Daoy (cell line): Measurements from ENCODE around the gene KRTAP25-1. TPM values are rescaled to one million over a fixed set of nuclear protein-coding genes. Genes with fewer than 3 reads are reported as not detected.

Source experiments
- DNase-seq: peaks from one replicate; pipeline ENCODE4 v3.0.0-alpha.2; 2015; ENCODE audit warnings: low read depth
- total RNA-seq: library from RNA; depleted of rRNA; stranded (reverse); fragments of >200 nt; shearing (Covaris generic); gene quantifications from 2 replicates; pipeline ENCODE4 v1.2.3, GENCODE V29; 2014; rRNA removed

KRTAP25-1 gene
- total RNA-seq, 1 experiment from 2014 or later: not detected

DNA sequence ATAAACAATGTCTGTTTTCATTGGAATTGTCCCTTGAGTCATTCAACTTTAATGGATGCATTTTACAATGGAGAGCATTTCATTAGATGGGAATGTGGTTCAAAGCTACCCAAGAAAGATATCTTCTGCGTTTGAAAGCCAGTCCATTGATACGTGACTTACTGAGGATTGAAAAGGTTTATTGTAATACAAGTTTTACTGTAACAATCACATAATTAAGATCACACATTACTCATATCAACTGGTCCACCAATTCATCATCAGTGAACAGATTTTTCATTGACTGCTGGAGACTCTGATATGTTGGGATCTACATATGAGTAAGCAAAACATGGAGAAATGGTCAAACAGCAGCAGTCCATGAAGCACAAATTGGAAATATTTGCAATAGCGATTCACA lies 39.4 kb downstream of the KRTAP25-1 start:
- no peak for DNase-seq

DNA sequence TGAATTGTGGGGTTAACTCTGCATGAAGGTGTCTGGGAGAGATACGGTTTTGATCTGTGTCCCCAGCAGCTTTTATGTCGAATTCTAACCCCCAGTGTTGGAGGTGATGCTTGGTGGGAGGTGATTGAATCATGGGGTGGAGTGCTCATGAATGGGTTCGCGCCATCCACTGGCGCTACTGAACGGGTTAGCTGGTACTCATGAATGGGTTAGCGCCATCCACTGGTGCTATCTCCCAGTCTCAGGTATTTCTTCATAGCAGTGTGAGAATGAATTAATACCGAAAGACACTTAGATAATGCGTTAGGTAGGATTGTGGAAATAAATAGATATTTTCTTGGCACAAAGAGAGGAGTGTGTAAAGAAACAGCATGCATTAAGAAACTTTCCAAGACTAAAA lies 40.5 kb downstream of the KRTAP25-1 start:
- DNase-seq: peak; percentile 19

DNA sequence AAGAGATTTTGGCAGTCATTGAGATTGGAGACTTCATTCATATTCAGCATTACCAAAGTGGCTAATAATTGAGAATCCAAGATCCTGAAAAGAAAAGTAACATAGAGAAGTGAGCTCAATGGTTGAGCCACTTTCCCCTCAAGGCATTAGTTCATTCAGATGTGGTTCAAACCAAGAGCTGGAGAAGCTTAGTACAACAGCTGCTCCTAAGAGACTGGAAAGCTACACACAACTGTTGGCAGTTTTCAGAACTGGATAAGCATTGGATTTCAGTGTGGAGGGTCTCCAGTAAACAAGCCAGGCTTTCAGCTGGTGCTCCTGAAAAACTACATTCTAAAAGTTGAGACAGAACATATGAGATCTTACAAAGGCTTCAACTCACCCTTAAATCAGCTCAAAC lies 44.3 kb downstream of the KRTAP25-1 start:
- no peak for DNase-seq

DNA sequence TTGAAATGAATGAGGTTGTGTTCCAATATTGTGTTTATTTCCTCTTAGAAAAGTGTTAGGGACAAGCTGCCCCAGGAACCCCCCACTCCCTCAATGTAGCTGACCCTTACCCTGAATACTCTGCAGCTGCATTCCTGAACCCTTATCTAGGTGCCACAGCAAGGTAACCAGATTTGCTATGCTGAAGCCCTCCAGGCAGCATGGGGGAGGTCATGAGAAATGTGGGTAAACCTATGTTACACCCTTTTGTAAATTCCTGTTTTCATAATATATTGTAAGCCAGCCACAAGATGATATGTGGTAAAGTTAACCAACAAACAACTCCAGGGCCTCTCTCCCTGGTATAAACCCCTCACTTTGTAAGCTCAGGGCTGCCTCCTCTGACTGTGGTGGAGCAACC lies 45.6 kb downstream of the KRTAP25-1 start:
- no peak for DNase-seq

DNA sequence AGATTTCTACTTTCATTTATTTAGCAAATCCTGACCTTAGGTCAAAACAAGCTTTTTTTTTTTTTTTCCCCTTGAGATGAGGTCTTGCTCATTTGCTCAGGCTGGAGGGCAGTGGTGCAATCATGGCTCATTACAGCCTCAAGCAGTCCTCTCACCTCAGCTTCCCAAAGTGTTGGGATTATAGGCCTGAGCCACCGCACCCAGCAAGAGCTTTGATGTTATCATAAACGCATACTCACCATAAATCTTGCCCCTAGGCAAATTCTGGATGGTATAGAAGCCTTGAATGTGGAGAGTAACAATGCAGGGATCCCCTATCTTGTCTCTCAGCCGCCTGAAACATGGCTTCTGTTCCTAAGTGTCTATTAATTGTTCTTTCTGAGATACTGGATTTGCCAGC lies 48.7 kb downstream of the KRTAP25-1 start:
- no peak for DNase-seq

Other genes starting within 250 kb of the KRTAP25-1 start
- not detected in 2 replicates for gene CLDN17, start 122.7 kb downstream of the KRTAP25-1 start, total RNA-seq
- gene CLDN8, start 73.4 kb downstream of the KRTAP25-1 start, total RNA-seq: not detected in 2 replicates
- gene KRTAP24-1, start 6.6 kb downstream of the KRTAP25-1 start, total RNA-seq: not detected in 2 replicates
- not detected in 2 replicates for gene KRTAP26-1, start 30.8 kb upstream of the KRTAP25-1 start, total RNA-seq
- gene KRTAP27-1, start 48.2 kb upstream of the KRTAP25-1 start, total RNA-seq: not detected in 2 replicates
- gene KRTAP23-1, start 59.1 kb upstream of the KRTAP25-1 start, total RNA-seq: not detected in 2 replicates
- gene KRTAP13-2, start 82.8 kb upstream of the KRTAP25-1 start, total RNA-seq: not detected in 2 replicates
- gene KRTAP13-1, start 106.5 kb upstream of the KRTAP25-1 start, total RNA-seq: not detected in 2 replicates
- gene KRTAP13-3, start 136.4 kb upstream of the KRTAP25-1 start, total RNA-seq: not detected in 2 replicates
- not detected in 2 replicates for gene KRTAP13-4, start 140.7 kb upstream of the KRTAP25-1 start, total RNA-seq
- not detected in 2 replicates for gene KRTAP15-1, start 150.8 kb upstream of the KRTAP25-1 start, total RNA-seq
- not detected in 2 replicates for gene KRTAP19-1, start 190.9 kb upstream of the KRTAP25-1 start, total RNA-seq
- gene KRTAP19-2, start 197.9 kb upstream of the KRTAP25-1 start, total RNA-seq: not detected in 2 replicates
- gene KRTAP19-3, start 202.5 kb upstream of the KRTAP25-1 start, total RNA-seq: not detected in 2 replicates
- gene KRTAP19-4, start 207.7 kb upstream of the KRTAP25-1 start, total RNA-seq: not detected in 2 replicates
- not detected in 2 replicates for gene KRTAP19-5, start 212.6 kb upstream of the KRTAP25-1 start, total RNA-seq